GM12874 (cell line): ENCODE measurements around the gene KRTAP5-9.

ENCODE experiments used
- TF ChIP-seq, protein P1 (sequence below): IDR thresholded peaks from 2 replicates; pipeline ENCODE4 v1.5.1; 2011; ENCODE audit warnings: low read depth, mild to moderate bottlenecking, control low read depth, low read length, moderate library complexity; ENCODE audit not compliant: insufficient read depth

The KRTAP5-9 gene

DNA sequence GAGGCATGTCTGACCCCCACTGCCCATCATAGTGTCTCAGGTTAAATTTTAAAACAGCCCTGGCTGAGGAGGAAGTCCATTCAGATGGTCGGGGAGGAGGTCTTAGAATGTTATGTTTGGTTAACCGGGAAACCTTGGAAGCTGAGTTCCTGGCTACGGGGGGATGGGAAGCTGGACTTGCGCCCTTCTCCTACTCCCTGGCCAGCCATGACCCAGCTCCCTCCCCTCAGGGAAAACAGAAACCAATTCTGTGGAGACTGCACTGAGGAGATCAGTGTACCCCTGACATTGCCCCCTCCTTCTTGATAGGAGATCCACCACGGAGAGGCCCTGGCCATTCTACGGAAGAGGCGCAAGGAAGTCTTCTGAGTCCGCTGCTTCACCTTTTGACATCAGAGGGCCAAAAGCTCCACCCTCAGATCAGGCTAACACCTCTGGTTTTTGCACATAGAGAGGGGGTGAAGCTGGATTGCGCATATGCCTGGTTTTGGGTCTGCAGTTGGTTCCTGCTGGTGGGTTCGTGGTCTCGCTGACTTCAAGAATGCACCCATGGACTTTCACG, 2.7 kb upstream of the KRTAP5-9 start:
- TF ChIP-seq, protein P1, sequence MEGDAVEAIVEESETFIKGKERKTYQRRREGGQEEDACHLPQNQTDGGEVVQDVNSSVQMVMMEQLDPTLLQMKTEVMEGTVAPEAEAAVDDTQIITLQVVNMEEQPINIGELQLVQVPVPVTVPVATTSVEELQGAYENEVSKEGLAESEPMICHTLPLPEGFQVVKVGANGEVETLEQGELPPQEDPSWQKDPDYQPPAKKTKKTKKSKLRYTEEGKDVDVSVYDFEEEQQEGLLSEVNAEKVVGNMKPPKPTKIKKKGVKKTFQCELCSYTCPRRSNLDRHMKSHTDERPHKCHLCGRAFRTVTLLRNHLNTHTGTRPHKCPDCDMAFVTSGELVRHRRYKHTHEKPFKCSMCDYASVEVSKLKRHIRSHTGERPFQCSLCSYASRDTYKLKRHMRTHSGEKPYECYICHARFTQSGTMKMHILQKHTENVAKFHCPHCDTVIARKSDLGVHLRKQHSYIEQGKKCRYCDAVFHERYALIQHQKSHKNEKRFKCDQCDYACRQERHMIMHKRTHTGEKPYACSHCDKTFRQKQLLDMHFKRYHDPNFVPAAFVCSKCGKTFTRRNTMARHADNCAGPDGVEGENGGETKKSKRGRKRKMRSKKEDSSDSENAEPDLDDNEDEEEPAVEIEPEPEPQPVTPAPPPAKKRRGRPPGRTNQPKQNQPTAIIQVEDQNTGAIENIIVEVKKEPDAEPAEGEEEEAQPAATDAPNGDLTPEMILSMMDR, result no peak

GRCh38 chr11:71548716-71549151, 514 bp downstream of the KRTAP5-9 start:
- TF ChIP-seq, protein P1, result no peak

- TF ChIP-seq, protein P1, result no peak
Observed at GRCh38 chr11:71551711-71552110, 3.5 kb downstream of the KRTAP5-9 start.

GRCh38 chr11:71554996-71555395, 6.8 kb downstream of the KRTAP5-9 start:
- TF ChIP-seq, protein P1, result no peak

GRCh38 chr11:71555508-71555907, 7.3 kb downstream of the KRTAP5-9 start:
- TF ChIP-seq, protein P1, result no peak

DNA sequence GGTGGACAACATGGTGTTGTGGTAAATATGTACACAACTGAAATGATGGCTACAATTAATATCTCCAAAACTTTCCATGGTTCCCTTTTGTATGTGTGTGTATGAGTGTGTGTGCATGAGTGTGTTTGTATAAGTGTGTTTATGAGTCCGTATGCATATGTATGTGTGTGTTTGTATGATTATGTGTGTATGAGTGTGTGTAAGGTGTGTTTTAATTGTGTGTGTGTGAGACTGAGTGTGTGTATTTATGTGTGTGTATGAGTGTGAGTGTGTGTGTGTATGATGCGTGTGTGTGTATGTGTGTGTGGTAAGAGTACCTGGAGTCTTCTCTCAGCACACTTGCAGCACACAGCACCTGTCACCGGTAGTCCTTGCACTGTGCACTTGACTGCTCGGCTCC, 7.8 kb downstream of the KRTAP5-9 start:
- TF ChIP-seq, protein P1, result no peak

GRCh38 chr11:71557257-71557656, 9.0 kb downstream of the KRTAP5-9 start:
- TF ChIP-seq, protein P1, result no peak
